ENCODE data around the gene PRPF18. TPM values are rescaled to one million over a fixed set of nuclear protein-coding genes. Genes with fewer than 3 reads are reported as not detected.

The PRPF18 gene
- total RNA-seq, 5 donors from 2014 or later (not counting 1 experiment from before 2014, with no cell fraction given) = 24.5 to 28.0 (median 25.9) TPM

Other genes starting within 250 kb of the PRPF18 start
- 10 to 100 TPM; 24.0 to 34.6 (median 29.2) TPM for gene SEPHS1, start 238.7 kb upstream of the PRPF18 start, total RNA-seq
- gene BEND7, start 58.0 kb upstream of the PRPF18 start, total RNA-seq = 1 to 10 TPM in 1 of 5 donors, not detected in 4; 1.2 TPM

All from T-cell (primary cell).